Fibroblast of skin of left quadriceps (primary cell): ENCODE data around the gene PNMA8B.
"Not testable (repeated sequence)": the region's sequence is repeated elsewhere in the genome, so short reads cannot be mapped to it uniquely, and the experiment has no call there.

ENCODE experiments used
- DNase-seq, 2 experiments: peaks; one replicate each; pipeline ENCODE4 v3.0.0-alpha.2; 2013; ENCODE audit warnings: low read depth in 2 of 2

PNMA8B gene, protein sequence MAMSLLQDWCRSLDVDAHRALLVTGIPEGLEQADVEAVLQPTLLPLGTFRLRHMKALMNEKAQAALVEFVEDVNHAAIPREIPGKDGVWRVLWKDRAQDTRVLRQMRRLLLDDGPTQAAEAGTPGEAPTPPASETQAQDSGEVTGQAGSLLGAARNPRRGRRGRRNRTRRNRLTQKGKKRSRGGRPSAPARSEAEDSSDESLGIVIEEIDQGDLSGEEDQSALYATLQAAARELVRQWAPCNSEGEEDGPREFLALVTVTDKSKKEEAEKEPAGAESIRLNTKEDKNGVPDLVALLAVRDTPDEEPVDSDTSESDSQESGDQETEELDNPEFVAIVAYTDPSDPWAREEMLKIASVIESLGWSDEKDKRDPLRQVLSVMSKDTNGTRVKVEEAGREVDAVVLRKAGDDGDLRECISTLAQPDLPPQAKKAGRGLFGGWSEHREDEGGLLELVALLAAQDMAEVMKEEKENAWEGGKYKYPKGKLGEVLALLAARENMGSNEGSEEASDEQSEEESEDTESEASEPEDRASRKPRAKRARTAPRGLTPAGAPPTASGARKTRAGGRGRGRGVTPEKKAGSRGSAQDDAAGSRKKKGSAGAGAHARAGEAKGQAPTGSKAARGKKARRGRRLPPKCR

DNA sequence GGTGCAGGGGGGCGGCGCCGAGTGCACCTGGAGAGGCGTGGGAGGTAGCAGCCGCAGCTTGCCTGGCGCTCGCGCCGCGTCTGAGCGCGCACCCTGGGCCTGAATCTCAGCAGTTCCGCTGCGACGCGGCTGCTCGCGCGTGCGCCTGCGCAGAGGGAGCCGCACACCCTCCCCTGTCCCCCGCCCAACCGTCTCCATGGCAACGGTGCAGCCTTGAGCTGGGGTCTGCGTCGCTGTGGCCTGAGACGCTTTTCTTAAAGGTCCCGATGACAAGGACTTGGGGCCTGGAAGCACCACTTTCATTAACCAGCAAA lies at the start of gene PNMA8B:
TSS of gene PNMA8B (minus strand) at position 82 of the 314 bp plus-strand sequence. CDS start 402 bp downstream, outside the sequence.
- no peak for DNase-seq

DNA sequence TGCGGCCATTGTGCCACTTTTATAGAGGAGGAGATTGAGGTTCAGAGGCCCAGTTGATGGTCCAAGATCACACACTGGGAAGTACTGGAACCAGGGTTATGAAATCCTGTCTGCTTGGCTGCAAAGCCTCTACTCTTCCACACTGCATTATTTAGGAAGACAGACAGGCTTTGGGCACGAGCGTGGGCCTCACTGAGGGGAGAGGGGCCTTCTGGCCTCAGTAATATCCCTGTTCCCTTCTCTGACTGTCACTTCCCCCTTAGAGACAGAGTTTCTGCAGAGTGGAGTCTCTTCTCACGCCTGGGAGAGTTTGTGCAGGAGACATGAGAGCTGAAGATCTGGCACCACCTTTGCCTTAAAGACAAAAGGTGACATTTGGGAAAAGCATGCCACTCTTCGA lies 49.0 kb upstream of the PNMA8B start:
- no peak for DNase-seq

GRCh38 chr19:46542428-46543230 lies 47.0 kb upstream of the PNMA8B start:
- DNase-seq = peak; percentile 59 to 60

DNA sequence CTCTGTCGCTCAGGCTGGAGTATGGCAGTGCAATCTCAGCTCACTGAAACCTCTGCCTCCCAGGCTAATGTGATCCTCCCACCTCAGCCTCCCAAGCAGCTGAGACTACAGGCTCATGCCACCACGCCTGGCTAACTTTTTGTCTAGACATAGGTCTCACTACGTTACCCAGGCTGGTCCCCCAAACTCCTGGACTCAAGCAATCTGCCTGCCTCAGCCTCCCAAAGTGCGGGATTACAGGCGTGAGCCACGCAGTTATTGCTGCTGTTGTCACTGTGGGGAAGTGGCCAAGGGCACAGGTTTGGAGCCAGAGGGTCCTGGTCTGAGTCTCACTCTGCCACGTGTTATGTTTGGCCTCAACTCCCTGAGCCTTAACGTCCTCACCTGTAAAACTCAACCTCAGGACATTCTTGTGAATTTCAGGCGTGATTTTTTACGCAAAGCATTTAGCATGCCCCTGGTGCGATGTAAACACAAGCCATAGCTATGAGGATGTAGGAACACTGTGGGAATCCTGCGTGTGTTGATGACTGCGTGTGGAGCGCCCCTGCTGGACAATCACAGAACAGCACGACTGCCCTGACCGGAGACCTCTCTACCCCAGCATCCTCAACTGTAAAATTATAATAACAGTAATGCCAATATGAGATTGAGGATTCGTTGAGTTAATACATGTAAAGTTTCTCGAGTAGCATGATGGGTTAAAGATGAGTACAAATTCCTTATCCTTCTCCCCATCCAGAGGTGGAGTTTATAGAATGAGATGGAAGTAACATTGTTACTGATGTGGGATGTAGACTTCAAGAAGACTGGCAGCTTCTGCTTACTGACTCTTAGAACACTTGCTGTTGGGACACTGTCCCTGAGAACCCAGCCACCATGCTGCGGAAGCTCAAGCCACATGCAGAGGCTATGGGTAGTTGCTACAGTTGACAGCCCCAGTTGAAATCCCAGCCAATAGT lies 41.8 kb upstream of the PNMA8B start:
- DNase-seq = no peak

- no peak for DNase-seq
These were observed 40.7 kb upstream of the PNMA8B start for GRCh38 chr19:46536391-46536790.

- DNase-seq = no peak
These were observed 38.0 kb upstream of the PNMA8B start for GRCh38 chr19:46533621-46534081.

DNA sequence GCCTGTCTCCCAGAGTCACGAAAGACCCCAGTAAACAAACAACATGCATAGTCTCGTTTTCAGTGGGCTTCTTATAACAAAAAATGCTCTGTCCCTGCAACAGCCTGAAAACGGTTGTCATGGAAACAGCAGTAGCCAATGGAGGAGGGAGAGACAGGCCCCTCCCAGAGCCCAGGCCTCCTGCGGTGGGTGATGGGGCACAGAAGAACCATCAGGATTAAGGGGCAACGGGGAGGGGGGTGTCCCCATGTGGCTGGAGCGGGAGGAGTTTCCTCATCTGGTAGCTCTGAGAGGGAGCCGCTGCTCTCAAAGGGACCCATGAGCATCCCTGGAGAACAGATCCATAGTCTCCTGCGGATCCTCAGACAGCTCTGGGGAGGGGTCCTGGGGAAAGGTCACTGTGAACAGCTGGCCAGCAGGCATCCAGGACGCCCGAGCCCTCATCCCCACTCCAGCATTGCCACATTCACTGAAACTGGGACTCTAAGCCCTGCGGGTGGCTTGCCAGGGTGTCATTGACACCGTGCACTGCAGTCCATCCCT lies 37.5 kb upstream of the PNMA8B start:
- DNase-seq = no peak

GRCh38 chr19:46530636-46531035 lies 35.0 kb upstream of the PNMA8B start:
- no peak for DNase-seq

GRCh38 chr19:46529622-46530451 lies 34.2 kb upstream of the PNMA8B start:
- DNase-seq = peak; percentile 21 to 39

DNA sequence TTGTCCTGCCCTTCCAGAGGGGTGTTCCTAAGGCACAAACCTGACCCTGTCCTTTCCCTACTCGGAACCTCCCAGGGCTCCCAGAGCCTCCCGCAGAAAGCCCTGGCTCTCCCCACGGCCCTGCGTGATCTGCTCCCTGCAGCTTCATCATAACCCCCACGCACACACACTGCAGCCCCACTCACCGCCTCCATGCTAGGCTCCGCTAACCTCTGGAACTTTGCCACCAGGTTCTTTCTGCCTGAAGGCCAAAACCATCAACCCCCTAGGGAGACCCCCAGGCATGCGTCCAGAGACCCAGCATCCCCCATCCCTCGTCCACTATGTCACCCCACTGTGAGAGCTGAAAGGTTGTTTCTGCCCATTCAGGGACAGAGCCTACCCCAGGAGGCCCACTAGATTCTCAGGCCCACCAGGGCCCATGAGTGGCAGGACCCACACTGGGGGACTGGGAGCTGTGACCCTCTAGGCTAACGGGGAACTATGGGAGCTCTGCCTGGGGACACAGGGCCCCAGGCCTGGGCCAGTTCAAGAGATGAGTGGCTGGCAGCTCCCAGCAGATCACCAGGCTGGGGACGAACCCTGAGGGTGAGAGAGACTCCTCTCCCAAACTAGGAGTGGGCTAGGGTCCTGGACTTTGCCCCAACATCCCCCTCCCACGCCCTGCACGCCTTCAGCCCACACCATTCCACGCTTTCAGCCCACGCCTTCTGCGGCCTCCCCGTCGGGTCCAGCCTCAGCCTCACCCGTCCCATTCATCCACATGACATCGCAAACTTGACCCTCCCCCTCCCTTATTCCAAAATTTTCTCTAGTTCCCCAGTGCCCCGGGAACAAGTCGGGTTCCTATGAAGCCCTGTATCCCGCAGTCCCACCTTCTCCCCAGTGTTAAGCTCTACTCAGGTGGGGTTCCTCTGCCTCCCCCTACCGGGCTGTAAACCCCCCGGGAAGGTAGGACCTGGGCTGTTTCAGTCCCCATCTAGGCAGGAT lies 33.2 kb upstream of the PNMA8B start:
- DNase-seq = no peak

DNA sequence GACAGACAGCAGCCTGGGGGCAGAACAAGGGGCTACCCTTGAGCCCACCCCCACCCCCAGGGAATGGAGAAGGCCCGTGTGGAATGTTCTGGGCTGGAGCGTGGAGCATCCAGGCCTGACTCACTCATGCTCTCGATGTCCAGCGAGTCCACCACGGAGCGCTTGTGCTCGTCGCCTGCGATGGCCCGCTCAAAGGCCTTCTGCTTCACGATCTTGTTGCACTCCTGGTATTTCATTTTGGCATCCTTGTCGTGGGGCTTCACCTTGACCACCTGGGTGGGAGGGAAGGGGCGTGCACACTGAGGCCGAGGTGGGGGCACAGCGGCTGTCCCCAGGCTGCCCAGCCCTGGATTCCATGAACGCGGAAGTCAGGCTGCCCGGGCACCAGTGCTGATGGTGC lies 31.1 kb upstream of the PNMA8B start:
- not testable (repeated sequence) for DNase-seq

- no peak for DNase-seq
These were observed 28.6 kb upstream of the PNMA8B start for GRCh38 chr19:46524308-46524707.

GRCh38 chr19:46522988-46523387 lies 27.3 kb upstream of the PNMA8B start:
- not testable (repeated sequence) for DNase-seq

DNA sequence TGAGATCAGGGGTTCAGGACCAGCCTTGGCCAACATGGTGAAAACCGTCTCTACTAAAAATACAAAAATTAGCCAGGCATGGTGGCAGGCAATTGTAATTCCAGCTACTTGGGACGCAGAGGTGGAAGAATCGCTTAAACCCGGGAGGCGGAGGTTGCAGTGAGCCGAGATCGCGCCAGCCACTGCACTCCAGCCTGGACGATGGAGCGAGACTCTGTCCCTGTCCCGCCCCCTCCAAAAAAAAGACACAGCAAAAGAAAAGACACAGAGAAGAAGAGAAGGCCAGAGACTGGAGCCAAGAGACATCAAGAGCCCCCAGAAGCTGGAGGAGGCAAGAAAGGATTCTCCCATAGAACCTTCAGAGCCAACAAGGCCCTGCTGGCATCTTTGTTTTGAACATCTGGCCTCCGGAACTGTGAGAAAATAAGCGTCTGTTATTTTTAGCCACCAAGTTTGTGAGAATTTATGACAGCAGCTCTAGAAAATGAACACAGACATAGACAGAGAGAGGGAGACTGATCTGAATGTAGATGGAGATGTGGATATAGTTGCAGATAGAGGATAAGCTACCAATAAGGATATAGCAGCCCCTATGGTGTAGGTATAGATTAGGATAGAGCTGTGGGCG lies 25.7 kb upstream of the PNMA8B start:
- no peak for DNase-seq

DNA sequence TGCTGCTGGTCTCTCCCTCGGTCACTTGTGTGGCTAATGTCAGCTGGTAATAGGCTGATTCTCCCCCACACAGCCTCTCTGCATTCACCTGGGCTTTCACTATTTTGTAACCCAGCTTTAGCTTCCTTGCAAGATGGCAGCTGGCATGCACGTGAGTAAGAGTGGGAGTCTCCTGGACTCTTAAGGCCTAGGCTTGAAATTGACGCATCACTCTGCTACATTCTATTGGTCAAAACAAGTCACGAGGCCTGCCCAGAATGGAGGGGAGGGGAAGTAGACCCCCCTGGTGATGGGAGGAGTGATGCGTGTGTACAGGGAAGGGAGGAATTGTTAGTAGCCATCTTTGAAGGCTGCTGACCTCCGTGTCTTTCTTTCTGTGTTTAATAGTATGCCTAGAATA lies 24.9 kb upstream of the PNMA8B start:
- no peak for DNase-seq

- DNase-seq = no peak
These were observed 21.8 kb upstream of the PNMA8B start for GRCh38 chr19:46517471-46517870.

GRCh38 chr19:46515879-46516350 lies 20.2 kb upstream of the PNMA8B start:
- no peak for DNase-seq

DNA sequence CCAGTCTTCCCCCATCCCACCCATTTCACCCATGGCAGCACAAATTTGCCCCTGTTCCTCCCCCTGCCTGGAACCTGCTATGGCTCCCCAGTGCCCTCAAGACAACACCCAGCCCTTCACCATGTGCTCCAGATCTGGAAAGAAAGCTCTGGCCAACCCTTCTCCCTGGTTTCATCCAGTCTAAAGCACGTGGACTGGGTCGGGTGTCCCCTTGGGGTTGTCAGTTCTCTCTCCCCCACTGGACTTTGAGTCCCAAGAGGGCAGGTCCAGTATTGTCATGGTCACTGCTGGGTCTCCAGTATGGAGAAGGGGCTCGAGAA lies 19.6 kb upstream of the PNMA8B start:
- no peak for DNase-seq
